Panc1 (cell line): ENCODE data around the gene AEN.

Source experiments
- CTCF ChIP-seq: fragments of 450-650 bp; IDR thresholded peaks from 2 replicates; pipeline ENCODE4 v1.5.1; 2017; ENCODE audit warnings: mild to moderate bottlenecking
- POLR2AphosphoS5 ChIP-seq: IDR thresholded peaks from 2 replicates; pipeline ENCODE4 v1.6.1; 2012; ENCODE audit warnings: mild to moderate bottlenecking, low read depth, low read length, moderate library complexity
- TCF7L2 ChIP-seq: IDR thresholded peaks from 2 replicates; pipeline ENCODE4 v1.6.1; 2011; ENCODE audit warnings: mild to moderate bottlenecking, low read depth, low read length, inconsistent platforms

GRCh38 chr15:88610701-88611231 is 10.4 kb upstream of the AEN start:
- TF ChIP-seq TCF7L2 (no peak), CTCF (no peak), POLR2AphosphoS5 (no peak)
